Gastrocnemius medialis (tissue), 4 donors: Measurements from ENCODE around the gene PERCC1.

Source experiments
- CTCF ChIP-seq, 5 experiments: fragments of 450-650 bp in 3 of 5; fragments of 200-600 bp in 2 of 5; sonication (generic) in 2 of 5; IDR thresholded peaks in 4 of 5; conservative IDR thresholded peaks in 1 of 5; 1 replicate in 4 of 5; 2 replicates in 1 of 5; pipeline ENCODE4 v1.5.1; 2016 to 2019; ENCODE audit warnings: antibody characterized with exemption in 5 of 5, mild to moderate bottlenecking in 3 of 5, moderate library complexity in 3 of 5
- POLR2A ChIP-seq, 2 donors: fragments of 450-650 bp; IDR thresholded peaks; one replicate each; pipeline ENCODE4 v1.6.1; 2017; ENCODE audit warnings: antibody characterized with exemption in 2 of 2, mild to moderate bottlenecking in 2 of 2, moderate library complexity in 2 of 2

DNA sequence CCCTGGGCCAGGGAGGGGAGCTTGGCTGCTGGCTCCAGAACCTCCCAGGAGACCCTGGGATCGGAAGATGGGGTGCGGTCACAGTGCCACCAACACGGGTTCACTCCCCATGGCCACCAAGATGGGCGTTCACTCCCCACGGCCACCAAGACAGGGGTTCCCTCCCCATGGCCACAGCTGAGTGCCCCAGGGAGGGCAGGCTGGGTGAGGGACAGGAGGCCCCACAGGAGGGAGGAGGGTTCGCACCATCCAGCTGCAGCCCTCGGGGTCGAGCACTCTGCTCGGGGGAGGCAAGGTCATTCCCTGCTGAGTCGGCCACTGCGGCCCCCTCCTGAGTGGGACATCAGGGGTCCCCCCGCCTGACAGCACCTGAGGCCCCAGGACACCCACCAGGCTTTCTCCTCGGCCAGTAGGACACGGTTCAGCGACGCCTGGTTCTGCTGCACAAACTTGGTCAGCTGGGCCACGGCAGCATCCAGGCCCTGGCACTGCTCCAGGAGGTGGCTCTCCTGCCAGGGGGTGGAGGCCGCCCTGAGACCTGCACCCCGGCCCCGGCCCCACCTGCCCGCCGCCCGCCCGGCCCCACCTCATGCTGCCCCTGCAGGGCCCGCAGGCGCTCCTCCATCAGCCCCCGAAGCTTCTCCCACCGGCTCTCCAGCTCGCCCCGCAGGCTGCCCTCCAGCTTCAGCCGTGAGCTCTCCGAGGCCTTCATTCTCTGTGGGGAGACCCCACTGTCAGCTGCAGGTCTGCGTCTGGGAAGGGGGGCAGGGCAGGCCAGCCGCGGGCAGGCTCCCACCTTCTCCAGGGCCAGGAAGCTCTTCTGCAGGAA, 7.6 kb downstream of the PERCC1 start:
- TF ChIP-seq CTCF (IDR thresholded peaks at IDR 0.05 in 4 of 5, conservative IDR thresholded peaks at IDR 0.05 in 1 of 5) (no peak), POLR2A (IDR thresholded peaks at IDR 0.05) (no peak)
